T-cell (primary cell): ENCODE measurements around the gene C11orf52. TPM values are rescaled to one million over a fixed set of nuclear protein-coding genes. Genes with fewer than 3 reads are reported as not detected.
"Not testable (repeated sequence)": the region's sequence is repeated elsewhere in the genome, so short reads cannot be mapped to it uniquely, and the experiment has no call there.

Experiments used
- ATAC-seq, 4 experiments: fragments of 200-7000 bp in 3 of 4; fragments of 150-1000 bp in 1 of 4; cut with Tn5 transposase; replicated peaks in 1 of 4; 1 replicate in 3 of 4; 2 replicates in 1 of 4; pipeline ENCODE4 v1.10.0; 2021; ENCODE audit warnings: moderate library complexity in 3 of 4, mild to moderate bottlenecking in 2 of 4, moderate number of reproducible peaks in 1 of 4
- CTCF ChIA-PET, 2 donors: fragments of 300-600 bp; sonication (Branson Sonifier 250); formaldehyde crosslinking; loops; one replicate each; lab custom pipeline; 2022; ENCODE audit warnings: antibody characterized with exemption in 2 of 2; lab: Charles Lee
- POLR2A ChIA-PET, 2 donors: fragments of 300-600 bp; sonication (Branson Sonifier 250); formaldehyde crosslinking; loops; one replicate each; lab custom pipeline; 2022; ENCODE audit warnings: antibody characterized with exemption in 2 of 2; lab: Charles Lee
- DNase-seq, 35 experiments: peaks; one replicate each; pipeline versions ENCODE4 v3.0.0 to v3.0.0-alpha.2; 2013 to 2023
- H3K27ac ChIP-seq: one replicate; pipeline ENCODE4 v1.5.1; 2013; ENCODE audit warnings: low read length
- H3K27me3 ChIP-seq, 2 experiments: replicated peaks in 1 of 2; 1 replicate in 1 of 2; 2 replicates in 1 of 2; pipeline versions ENCODE4 v1.6.1 to v1.7.0; 2013; ENCODE audit warnings: low read length in 1 of 2, mixed read lengths in 1 of 2; ENCODE audit not compliant: control insufficient read depth in 2 of 2, insufficient read depth in 2 of 2; ENCODE audit errors: extremely low read depth in 1 of 2
- H3K36me3 ChIP-seq, 2 donors: 1 replicate in 1 of 2; 2 replicates in 1 of 2; pipeline versions ENCODE4 v1.6.1 to v1.7.0; 2013; ENCODE audit warnings: low read length in 1 of 2; ENCODE audit not compliant: control insufficient read depth in 2 of 2, insufficient read depth in 1 of 2; ENCODE audit errors: extremely low read depth in 1 of 2
- H3K4me1 ChIP-seq, 2 experiments: 1 replicate in 1 of 2; 2 replicates in 1 of 2; pipeline versions ENCODE4 v1.6.1 to v1.7.0; 2013; ENCODE audit warnings: low read length in 2 of 2, mixed read lengths in 1 of 2; ENCODE audit not compliant: insufficient read depth in 2 of 2, control insufficient read depth in 1 of 2; ENCODE audit errors: extremely low read depth in 1 of 2
- H3K4me3 ChIP-seq, 2 donors: 1 replicate in 1 of 2; 2 replicates in 1 of 2; pipeline versions ENCODE4 v1.5.1 to v1.7.0; 2013; ENCODE audit warnings: mild to moderate bottlenecking in 2 of 2, low read length in 1 of 2, moderate library complexity in 1 of 2; ENCODE audit not compliant: control insufficient read depth in 1 of 2; ENCODE audit errors: extremely low read depth in 1 of 2
- H3K9me3 ChIP-seq: 2 replicates; pipeline ENCODE4 v1.7.0; 2013
- H3K27ac Mint-ChIP-seq, 2 donors: one replicate each; pipeline ENCODE4 v1.8.0; 2020 to 2021; ENCODE audit warnings: mild to moderate bottlenecking in 2 of 2, mixed read lengths in 2 of 2
- H3K27me3 Mint-ChIP-seq, 2 donors: one replicate each; pipeline ENCODE4 v1.8.0; 2021 to 2022; ENCODE audit warnings: mixed read lengths in 2 of 2
- H3K36me3 Mint-ChIP-seq: one replicate; pipeline ENCODE4 v1.8.0; 2021; ENCODE audit warnings: mixed read lengths
- H3K4me1 Mint-ChIP-seq, 3 donors: one replicate each; pipeline ENCODE4 v1.8.0; 2020 to 2022; ENCODE audit warnings: mixed read lengths in 3 of 3, mild to moderate bottlenecking in 1 of 3
- H3K4me3 Mint-ChIP-seq, 3 donors: one replicate each; pipeline ENCODE4 v1.8.0; 2020 to 2022; ENCODE audit warnings: mild to moderate bottlenecking in 3 of 3, mixed read lengths in 3 of 3, moderate library complexity in 3 of 3
- H3K9me3 Mint-ChIP-seq, 3 donors: one replicate each; pipeline ENCODE4 v1.8.0; 2020 to 2022; ENCODE audit warnings: mixed read lengths in 3 of 3
- WGBS: methylation state at CpG from one replicate; pipeline ENCODE4 v1.1.5; 2013; ENCODE audit warnings: missing lambda C conversion rate; ENCODE audit not compliant: insufficient coverage; 5-methylcytosine and 5-hydroxymethylcytosine counted together
- total RNA-seq, 35 experiments: library from RNA in 6 of 35; stranded (reverse) in 6 of 35; fragments of 120-200 nt in 1 of 35; gene quantifications; one replicate each; pipeline versions ENCODE4 v1.2.1 to v1.2.4 and lab custom pipeline; 2013 to 2026

Gene C11orf52
- total RNA-seq, 5 donors from 2014 or later (not counting 1 experiment from before 2014, with no cell fraction given): not detected

GRCh38 chr11:111878385-111878848 is 40.3 kb upstream of the C11orf52 start:
- WGBS: 0% methylated on average over 12 of the region's 13 CpGs
- no peaks in the 10 kb centered on the region for H3K9me3 Mint-ChIP-seq
- peak overlapping the region; percentile 81 to 91 (median 91) for H3K4me3 Mint-ChIP-seq
- peaks cover 14% of the 10 kb centered on the region for H3K36me3 Mint-ChIP-seq
- CTCF ChIA-PET: interaction anchor here in 1 of 2 donors (0.8 to 1.0 kb wide), 2 partner anchors 48 to 54 kb away, joined by 3 read pairs; no protein-coding TSS in a partner anchor
- Histone ChIP-seq H3K4me1 (peaks cover 2 to 12% of the 10 kb centered on the region in 2 experiments), H3K27ac (peak overlapping the region; percentile 98), H3K4me3 (peak overlapping the region; percentile 78 to 80), H3K27me3 (no peaks in the 10 kb centered on the region), H3K36me3 (peaks cover 0 to 23% of the 10 kb centered on the region in 2 donors), H3K9me3 (no peaks in the 10 kb centered on the region)
- peak overlapping the region; percentile 97 to 98 for H3K27ac Mint-ChIP-seq
- POLR2A ChIA-PET: no interaction called here
- no peaks in the 10 kb centered on the region for H3K27me3 Mint-ChIP-seq
- H3K4me1 Mint-ChIP-seq: peaks cover 16 to 25% (median 22%) of the 10 kb centered on the region in 3 donors
- ATAC-seq: peak; percentile 1 to 18 (median 12)
- DNase-seq: no peak

DNA sequence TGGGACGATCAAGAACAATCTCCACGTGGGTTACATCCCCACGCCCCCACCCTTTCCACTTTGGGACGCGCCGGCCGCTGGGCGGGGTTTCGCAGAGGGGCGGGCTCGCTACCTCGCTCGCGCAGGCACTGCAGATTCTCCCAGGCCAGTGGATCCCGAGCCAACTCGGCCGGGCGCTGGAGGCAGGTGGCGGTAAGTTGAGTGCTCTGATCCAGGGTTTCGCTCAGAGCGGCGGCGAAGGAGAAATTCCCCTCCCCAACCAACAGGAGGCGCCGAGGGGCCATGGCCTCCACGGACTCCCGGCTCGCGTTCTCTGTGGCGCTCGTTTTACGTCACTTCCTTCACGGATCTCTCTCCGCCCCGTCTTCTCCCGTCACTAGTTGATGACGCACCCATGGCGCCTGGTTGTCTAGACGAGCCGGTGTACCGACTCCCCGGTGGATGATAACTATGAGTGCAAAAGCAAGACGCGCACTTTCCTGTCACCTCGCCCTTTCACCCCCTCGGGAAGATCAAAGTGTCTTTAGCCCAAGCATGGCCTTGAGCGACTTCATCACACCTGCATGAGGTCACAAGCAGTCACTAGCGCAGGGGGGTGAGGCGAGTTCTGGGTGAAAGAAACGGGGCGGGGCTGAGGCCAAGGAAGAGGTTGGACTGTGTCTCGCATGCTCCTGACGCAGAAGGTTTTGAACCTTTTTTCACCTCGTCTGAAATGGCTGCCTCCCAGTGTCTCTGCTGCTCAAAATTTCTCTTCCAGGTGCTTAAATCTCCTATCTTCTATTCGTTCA is 39.7 kb upstream of the C11orf52 start, which contains the start of the genes CFAP68 and FDXACB1:
TSS of gene CFAP68 (plus strand) at position 693 of the 788 bp plus-strand sequence. CDS start at position 713, 20 bp downstream.
TSS of gene FDXACB1 (minus strand) at position 317 of the 788 bp plus-strand sequence. CDS start at position 284, 33 bp downstream.
- Histone ChIP-seq H3K36me3 (peaks cover 0 to 23% of the 10 kb centered on the region in 2 donors), H3K4me3 (peak within 1 kb of the TSS; percentile 78 to 80), H3K27me3 (no peaks in the 10 kb centered on the region), H3K27ac (peak within 1 kb of the TSS; percentile 98), H3K4me1 (peaks cover 2 to 12% of the 10 kb centered on the region in 2 experiments), H3K9me3 (no peaks in the 10 kb centered on the region)
- Mint-ChIP-seq H3K27ac (peak within 1 kb of the TSS; percentile 97 to 98), H3K9me3 (no peaks in the 10 kb centered on the region), H3K27me3 (no peaks in the 10 kb centered on the region), H3K4me3 (peak within 1 kb of the TSS; percentile 81 to 91 (median 91)), H3K4me1 (peaks cover 16 to 25% (median 22%) of the 10 kb centered on the region in 3 donors), H3K36me3 (peaks cover 18% of the 10 kb centered on the region)
- DNase-seq (peak; percentile 91 to 98 (median 95)), ATAC-seq (peak; percentile 85 to 91 (median 87))
- 0% methylated on average over 49 of the region's 55 CpGs for WGBS
- ChIA-PET CTCF (interaction anchor here (0.7 to 4.2 kb wide), 4 partner anchors 8 to 127 kb away, joined by 3 to 13 read pairs (median 3); partner anchors contain the start of gene ALG9 (in 1 of the 2)), POLR2A (no interaction called here)

DNA sequence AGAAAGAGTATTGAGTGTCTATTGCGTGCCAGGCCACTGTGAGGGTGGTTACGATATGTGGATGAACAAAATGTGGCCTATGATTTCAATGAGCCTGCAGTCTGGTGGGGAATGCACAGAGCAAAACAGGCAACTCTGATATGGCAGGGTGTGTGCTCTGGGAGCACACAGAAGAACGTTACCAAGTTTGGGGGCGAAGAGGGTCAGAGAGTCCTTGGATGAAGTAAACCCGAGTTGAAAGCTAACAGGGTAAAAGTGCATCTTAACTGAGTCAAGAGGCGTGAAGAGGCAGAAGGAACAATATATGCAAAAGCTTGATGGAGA is 39.1 kb upstream of the C11orf52 start:
- peaks cover 2 to 12% of the 10 kb centered on the region in 2 experiments for H3K4me1 ChIP-seq
- H3K27ac Mint-ChIP-seq: peak overlapping the region; percentile 97 to 98
- no peaks in the 10 kb centered on the region for H3K27me3 Mint-ChIP-seq
- peaks cover 20% of the 10 kb centered on the region for H3K36me3 Mint-ChIP-seq
- H3K9me3 Mint-ChIP-seq: no peaks in the 10 kb centered on the region
- ChIA-PET CTCF (interaction anchor here (0.7 to 4.2 kb wide), 4 partner anchors 9 to 127 kb away, joined by 3 to 13 read pairs (median 3); partner anchors contain the start of gene ALG9 (in 1 of the 2)), POLR2A (interaction anchor here in 1 of 2 donors (0.6 kb wide), 1 partner anchor 8 kb away, joined by 3 read pairs; no protein-coding TSS in a partner anchor)
- peak overlapping the region; percentile 81 to 91 (median 91) for H3K4me3 Mint-ChIP-seq
- H3K4me3 ChIP-seq: peak overlapping the region; percentile 78 to 80
- peak overlapping the region; percentile 98 for H3K27ac ChIP-seq
- peaks cover 0 to 23% of the 10 kb centered on the region in 2 donors for H3K36me3 ChIP-seq
- no peaks in the 10 kb centered on the region for H3K9me3 ChIP-seq
- ATAC-seq: no peak
- no peak for DNase-seq
- H3K4me1 Mint-ChIP-seq: peaks cover 16 to 25% (median 22%) of the 10 kb centered on the region in 3 donors
- WGBS: 47% methylated on average over 6 of the region's 6 CpGs
- no peaks in the 10 kb centered on the region for H3K27me3 ChIP-seq

GRCh38 chr11:111882202-111882601 is 36.5 kb upstream of the C11orf52 start:
- no peaks in the 10 kb centered on the region for H3K9me3 Mint-ChIP-seq
- DNase-seq (no peak), ATAC-seq (no peak)
- H3K27me3 ChIP-seq: no peaks in the 10 kb centered on the region
- no peak overlapping the region for H3K4me3 ChIP-seq
- ChIA-PET POLR2A (interaction anchor here (0.6 to 1.1 kb wide), 5 partner anchors 10 to 562 kb away, joined by 3 to 13 read pairs (median 5); partner anchors contain the start of gene ALG9 (in 2 of the 2)), CTCF (interaction anchor here (0.5 to 4.2 kb wide), 7 partner anchors 11 to 655 kb away, joined by 3 to 13 read pairs (median 3); partner anchors contain the start of gene ALG9 (in 1 of the 2))
- peaks cover 16% of the 10 kb centered on the region for H3K36me3 Mint-ChIP-seq
- no peaks in the 10 kb centered on the region for H3K27me3 Mint-ChIP-seq
- H3K36me3 ChIP-seq: peaks cover 0 to 3% of the 10 kb centered on the region in 2 donors
- no peaks in the 10 kb centered on the region for H3K9me3 ChIP-seq
- no peak overlapping the region for H3K4me3 Mint-ChIP-seq
- WGBS: no CpG with 5 or more reads among the region's 5 CpGs
- H3K4me1 ChIP-seq: peaks cover 2 to 12% of the 10 kb centered on the region in 2 experiments
- no peak overlapping the region for H3K27ac Mint-ChIP-seq
- H3K27ac ChIP-seq: no peak overlapping the region
- H3K4me1 Mint-ChIP-seq: peaks cover 16 to 23% (median 18%) of the 10 kb centered on the region in 3 donors

DNA sequence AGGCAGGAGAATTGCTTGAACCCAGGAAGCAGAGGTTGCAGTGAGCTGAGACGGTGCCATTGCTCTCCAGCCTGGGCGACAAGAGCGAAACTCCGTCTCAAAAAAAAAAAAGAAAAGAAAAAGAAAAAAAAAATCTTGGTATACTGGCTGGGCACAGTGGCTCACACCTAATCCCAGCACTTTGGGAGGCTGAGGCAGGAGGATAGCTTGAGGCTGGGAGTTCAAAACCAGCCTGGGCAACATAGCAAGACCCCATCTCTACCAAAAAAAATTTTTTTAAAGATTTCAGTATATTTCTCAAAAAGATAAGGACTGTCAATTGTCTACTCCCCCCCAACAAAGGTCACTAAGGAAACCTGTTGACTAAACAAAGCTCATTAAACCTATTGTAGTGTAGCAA is 33.7 kb upstream of the C11orf52 start:
- POLR2A ChIA-PET, ATAC-seq, H3K27ac Mint-ChIP-seq, H3K9me3 Mint-ChIP-seq, H3K9me3 ChIP-seq, DNase-seq, H3K4me3 ChIP-seq, H3K36me3 ChIP-seq, H3K27me3 ChIP-seq, H3K4me1 ChIP-seq, H3K4me3 Mint-ChIP-seq, H3K27ac ChIP-seq, H3K4me1 Mint-ChIP-seq, H3K27me3 Mint-ChIP-seq: not testable (repeated sequence)
- H3K36me3 Mint-ChIP-seq: peaks cover 16% of the 10 kb centered on the region
- WGBS: no CpG with 5 or more reads among the region's 4 CpGs
- CTCF ChIA-PET: interaction anchor here in 1 of 2 donors (0.6 to 1.5 kb wide), 2 partner anchors 12 to 14 kb away, joined by 3 to 4 read pairs; partner anchors contain the start of gene ALG9

GRCh38 chr11:111886032-111886431 is 32.7 kb upstream of the C11orf52 start:
- Histone ChIP-seq H3K36me3 (peaks cover 0 to 3% of the 10 kb centered on the region in 2 donors), H3K27ac (no peak overlapping the region), H3K27me3 (no peaks in the 10 kb centered on the region), H3K9me3 (no peaks in the 10 kb centered on the region), H3K4me1 (no peaks in the 10 kb centered on the region), H3K4me3 (no peak overlapping the region)
- ChIA-PET CTCF (interaction anchor here in 1 of 2 donors (1.5 kb wide), 1 partner anchor 15 kb away, joined by 4 read pairs; the partner anchor contains the start of gene ALG9), POLR2A (no interaction called here)
- ATAC-seq: no peak
- Mint-ChIP-seq H3K36me3 (peaks cover 16% of the 10 kb centered on the region), H3K4me3 (no peak overlapping the region), H3K4me1 (no peaks in the 10 kb centered on the region), H3K27me3 (no peaks in the 10 kb centered on the region), H3K27ac (no peak overlapping the region), H3K9me3 (no peaks in the 10 kb centered on the region)
- 0% methylated on average over 1 of the region's 4 CpGs for WGBS
- DNase-seq: no peak
